SH-SY5Y (cell line): ENCODE data around the gene LRIT3.

Source experiments
- GATA2 ChIP-seq: IDR thresholded peaks from 2 replicates; pipeline ENCODE4 v1.6.1; 2011; ENCODE audit warnings: mild to moderate bottlenecking, low read depth, low read length
- GATA3 ChIP-seq: IDR thresholded peaks from 2 replicates; pipeline ENCODE4 v1.6.1; 2011; ENCODE audit warnings: low read depth, mild to moderate bottlenecking, low read length, moderate library complexity

DNA sequence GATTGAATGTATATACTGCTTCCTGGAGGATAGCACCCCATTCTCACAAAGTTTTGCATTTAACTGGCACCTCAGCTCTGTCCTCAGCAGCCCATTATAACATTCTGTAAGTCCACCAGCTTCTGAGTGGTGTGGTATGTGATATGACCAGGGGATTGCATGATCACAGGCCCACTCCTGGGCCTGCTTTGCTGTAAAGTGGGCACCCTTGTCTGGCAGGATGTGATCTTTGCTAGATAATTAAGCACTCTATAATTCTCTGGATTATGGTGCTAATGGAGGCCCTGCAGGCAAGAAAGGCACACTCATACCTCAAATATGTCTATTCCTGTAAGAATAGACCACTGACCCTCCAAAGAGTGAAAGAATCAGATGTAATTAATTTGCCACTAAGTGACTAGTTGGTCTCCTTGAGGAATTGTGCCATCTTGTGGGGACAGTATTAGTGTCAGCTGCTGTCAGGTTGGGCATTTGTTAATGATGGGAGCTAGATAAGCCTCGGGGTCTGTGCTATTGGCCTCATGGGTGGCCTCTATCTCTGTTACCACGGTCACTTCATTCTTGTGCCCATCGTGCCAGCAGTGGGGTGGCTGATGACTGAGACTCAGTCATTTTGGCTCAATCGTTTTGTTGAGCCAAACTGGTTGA is 43.9 kb upstream of the LRIT3 start:
- peak; percentile 68 for TF ChIP-seq GATA2
- TF ChIP-seq GATA3, result peak; percentile 23; the same call in 1 of the 2 replicates
